Fibroblast of gingiva (primary cell): ENCODE data around the gene DIAPH2.

Experiments used
- DNase-seq: peaks from one replicate; pipeline ENCODE4 v3.0.0-alpha.2; 2011; ENCODE audit warnings: low read depth

The DIAPH2 gene

GRCh38 chrX:97563531-97564133, 879.0 kb downstream of the DIAPH2 start:
- peak; percentile 52 for DNase-seq

GRCh38 chrX:97564496-97564895, 879.9 kb downstream of the DIAPH2 start:
- no peak for DNase-seq

GRCh38 chrX:97587171-97587570, 902.5 kb downstream of the DIAPH2 start:
- DNase-seq = no peak

GRCh38 chrX:97594646-97595224, 910.1 kb downstream of the DIAPH2 start:
- DNase-seq = no peak

- DNase-seq = no peak
Measured at GRCh38 chrX:97597954-97598353, 913.3 kb downstream of the DIAPH2 start.

DNA sequence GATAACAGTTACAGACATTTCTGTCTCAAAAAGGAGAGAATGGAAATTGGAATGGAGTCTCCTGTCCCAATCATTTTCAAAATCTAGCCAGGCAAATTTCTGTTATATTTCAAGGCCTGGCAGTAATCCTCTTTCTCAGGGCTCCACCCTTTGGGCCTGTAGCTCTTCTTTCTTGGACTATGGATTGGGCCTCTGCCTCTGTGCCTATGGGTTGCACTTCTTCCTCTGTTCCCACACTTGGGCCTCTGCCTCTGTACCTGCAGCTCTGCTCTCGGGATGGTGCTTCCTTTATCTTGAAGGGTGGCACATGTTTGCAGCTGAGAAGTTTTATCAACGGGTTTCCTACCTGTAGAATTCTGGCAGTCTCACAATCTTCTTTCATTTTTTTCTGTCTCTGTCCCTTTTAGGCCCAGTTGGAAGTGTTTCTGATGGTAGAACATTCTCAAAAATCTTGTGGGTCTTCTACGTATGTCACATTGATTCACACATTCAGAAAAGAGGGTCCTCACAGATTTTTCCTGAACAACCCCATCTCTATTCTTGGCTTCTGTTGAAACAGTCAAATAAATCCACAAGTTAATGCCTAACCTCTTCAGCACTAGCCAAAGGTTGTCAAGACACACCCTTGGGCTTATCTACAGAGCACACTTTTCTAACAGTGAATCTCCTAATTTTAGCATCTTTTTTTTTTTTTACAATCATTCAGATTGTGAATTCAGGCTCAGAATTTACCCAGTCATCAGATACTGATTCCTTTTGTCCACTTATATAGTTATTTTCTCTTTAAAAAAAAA, 918.0 kb downstream of the DIAPH2 start:
- no peak for DNase-seq

- DNase-seq = no peak
Measured at GRCh38 chrX:97605271-97605670, 920.6 kb downstream of the DIAPH2 start.

- DNase-seq = no peak
Measured at GRCh38 chrX:97609357-97609756, 924.7 kb downstream of the DIAPH2 start.

DNA sequence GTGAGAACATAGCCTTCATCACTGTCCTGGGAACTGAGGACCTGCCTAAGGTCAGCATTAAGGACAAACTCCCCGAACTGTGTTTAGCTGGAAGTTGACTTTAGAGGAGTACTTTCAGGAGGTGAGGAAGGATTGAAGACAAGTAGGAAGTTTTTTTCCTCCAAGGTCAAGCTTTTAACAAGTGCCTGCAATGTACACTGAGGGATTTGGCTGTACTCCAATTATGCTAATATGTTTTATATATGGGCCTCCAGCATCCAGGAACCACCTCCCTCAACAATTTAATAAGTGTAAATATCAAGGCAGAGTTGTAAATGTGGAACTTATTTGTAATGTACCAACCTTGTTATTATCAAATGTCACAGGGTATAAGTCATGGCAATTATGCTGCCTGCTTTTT, 925.3 kb downstream of the DIAPH2 start:
- DNase-seq = no peak

- DNase-seq = peak; percentile 10
Measured at GRCh38 chrX:97616883-97617530, 932.4 kb downstream of the DIAPH2 start.

DNA sequence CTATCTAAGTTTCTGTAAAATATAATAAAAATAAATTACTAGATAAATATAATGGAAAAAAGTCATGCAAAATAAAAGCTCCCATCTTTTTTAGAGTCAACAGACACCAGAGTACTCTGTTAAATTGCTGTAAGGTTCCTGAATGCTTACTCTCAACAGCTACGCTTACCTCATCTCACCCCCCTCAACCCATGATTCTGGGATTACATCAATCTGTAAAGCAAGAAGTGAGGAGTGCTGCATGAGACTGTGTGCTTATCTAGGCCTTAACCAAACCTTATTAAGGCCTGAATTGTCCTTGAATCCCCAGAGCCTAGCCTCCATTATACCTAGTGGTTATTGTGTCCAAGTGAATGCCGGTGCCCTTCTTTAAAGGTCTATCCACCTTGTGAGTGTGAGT, 934.9 kb downstream of the DIAPH2 start:
- DNase-seq = no peak

DNA sequence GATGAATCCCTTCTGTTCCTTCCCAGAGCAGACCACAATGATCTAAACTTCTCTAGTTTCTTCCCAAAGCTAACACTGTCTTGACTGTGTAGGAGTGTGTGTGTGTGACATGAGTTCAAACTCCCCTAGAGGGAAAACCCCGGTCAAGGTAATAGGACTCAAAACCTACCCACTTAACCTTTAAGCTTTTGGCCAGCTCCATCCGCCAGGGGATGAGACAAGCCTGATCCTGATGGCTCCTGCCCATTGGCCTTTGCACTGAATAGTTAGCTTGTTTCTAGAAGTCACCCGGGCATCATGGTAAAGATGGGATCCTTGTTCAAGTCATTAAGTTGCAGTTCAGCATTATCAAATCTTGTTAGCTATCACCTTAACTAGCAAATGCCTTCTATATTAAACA, 937.5 kb downstream of the DIAPH2 start:
- DNase-seq = no peak

DNA sequence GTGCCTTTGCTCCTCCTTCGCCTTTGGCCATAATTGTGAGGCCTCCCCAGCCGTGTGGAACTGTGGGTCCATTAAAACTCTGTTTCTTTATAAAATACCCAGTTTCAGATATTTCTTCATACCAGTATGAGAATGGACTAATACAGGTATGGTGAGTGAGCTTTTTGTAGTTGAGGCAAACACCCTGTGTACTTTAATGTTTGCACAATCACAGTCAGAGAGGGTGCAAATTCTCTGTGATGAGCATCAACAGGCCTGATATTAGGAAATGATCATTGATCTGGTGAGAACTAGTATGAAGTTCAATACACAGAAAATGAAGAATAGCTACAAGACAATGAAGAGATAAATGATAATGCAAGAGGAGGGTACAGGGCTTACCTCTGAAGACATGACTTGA, 943.7 kb downstream of the DIAPH2 start:
- no peak for DNase-seq

DNA sequence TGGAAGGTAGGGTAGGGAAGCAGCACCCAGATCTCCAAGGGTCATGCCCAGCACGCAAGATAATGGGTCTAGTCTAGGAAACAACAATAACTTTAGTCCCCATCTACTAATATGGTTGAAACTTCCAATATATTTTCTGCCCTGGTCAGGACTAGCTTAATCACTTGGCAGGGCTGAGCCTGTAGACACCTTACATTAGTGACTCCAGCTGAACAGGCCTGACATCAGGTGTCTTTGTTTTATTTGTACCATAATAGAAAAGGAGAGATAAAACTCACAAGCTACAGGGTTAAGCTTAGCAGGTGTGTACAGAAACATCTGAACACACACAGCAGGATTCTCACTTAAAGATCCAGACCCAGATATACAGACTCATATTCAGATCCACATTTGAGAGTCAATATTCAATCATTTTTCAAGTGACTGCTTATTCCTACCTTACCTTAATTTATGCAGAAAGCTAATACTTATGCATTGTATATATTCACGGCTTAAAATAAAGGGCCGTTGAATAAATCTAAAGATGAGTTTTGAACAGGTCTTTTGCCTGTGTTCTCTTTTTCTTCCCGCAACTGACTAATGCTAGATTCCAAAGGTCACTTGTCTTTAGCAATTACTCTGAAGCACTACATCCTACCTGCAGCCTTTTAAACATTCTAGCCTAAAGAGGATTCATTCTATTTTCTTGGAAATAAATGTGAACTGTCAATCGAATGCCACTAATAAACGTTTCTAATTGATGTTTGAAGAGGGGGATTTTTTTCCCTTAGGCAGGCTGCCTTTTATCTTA, 944.4 kb downstream of the DIAPH2 start:
- no peak for DNase-seq

- no peak for DNase-seq
Measured at GRCh38 chrX:97629597-97629985, 944.9 kb downstream of the DIAPH2 start.

DNA sequence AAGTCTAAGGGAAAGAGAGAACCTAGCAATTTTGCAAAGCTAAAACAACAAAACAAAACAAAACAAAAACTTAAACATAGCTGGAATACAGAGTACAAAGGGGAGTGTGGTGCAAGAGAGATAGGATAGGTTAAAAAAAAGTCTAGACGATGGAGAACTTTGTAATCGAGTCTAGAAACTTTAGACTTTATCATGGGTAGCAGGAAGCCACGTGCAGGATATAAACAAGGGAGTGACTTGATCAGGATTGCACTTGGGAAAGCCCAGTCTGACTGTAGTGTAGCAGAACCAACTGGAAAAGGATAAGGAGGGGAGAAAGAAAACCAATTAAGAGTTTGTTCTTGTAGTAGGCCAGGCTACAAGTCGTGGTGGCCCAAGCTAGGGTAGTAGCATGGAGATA, 949.2 kb downstream of the DIAPH2 start:
- DNase-seq = no peak

DNA sequence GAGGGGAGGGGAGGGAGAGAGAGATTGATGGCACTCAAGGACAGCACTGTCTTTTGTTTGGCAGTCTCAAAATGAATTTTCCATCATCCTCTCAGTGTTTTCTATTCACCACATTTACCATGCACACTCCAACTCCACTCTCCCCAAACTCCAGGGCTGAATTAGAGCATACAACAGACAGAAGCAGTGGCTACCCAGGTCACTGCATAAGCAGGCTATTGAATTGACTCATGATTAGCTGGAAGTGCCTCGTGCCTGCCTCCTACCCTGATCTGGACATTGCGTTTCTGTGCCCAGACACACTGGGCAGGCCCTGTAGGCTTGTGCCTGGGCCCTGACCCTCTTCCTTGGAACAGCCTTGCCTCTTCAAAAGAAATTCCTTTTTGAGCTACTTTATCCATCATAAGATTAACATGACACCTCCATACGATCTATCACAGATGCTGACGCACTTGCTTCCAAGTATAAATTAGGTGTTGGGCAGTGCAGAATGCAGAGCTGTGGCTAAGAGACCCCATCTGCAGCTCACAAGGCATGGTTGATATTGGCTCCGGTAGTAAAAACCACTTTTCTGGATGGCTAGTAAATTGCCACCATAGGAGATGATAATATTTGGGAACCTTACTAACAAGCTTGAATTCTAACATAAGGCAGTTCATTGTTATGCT, 952.0 kb downstream of the DIAPH2 start:
- DNase-seq = no peak

DNA sequence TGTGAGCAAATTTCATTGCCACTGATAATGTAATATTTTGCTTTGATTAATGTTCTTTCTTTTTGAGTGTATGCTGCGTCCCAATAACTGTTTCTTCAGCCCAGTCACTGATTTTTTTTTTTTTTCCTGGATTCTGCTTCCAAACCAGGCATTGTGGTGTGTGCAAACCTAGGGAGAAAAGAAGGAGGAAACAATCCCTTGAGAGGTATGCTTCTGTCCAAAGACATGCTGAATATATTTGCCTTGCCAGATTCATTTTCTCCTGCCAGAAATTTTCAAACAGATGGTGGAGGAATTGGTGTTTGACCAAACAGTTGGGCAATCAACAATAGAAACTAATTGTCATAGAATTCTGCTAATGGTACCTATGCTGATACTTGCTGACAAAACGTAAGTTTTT, 952.6 kb downstream of the DIAPH2 start:
- DNase-seq = no peak

DNA sequence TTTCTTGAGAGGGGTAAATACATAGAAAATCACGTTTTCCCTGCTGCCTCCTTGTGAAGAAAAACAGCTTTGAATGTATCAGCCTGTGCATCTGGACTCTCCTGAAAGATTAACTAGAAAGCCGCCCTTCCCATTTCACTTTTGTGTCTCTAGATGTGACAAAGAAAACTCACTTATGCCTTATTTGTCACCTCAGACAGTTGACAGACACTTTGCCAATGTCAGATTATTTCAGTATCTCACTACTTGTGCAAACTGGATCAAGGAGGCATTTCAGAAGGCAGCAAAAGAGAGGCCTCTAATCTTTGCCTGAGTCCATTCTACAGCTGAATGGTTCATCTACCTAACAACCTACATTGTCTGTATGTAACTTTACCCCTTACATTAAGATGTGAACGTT, 954.0 kb downstream of the DIAPH2 start:
- DNase-seq = no peak

- no peak for DNase-seq
Measured at GRCh38 chrX:97639526-97639925, 954.9 kb downstream of the DIAPH2 start.
